SK-N-MC (cell line): ENCODE data around the gene TRIML1.

ENCODE experiments used
- FOXP2 ChIP-seq: optimal IDR thresholded peaks from 2 replicates; pipeline ENCODE3; 2011; ENCODE audit warnings: mild to moderate bottlenecking, moderate library complexity; ENCODE audit not compliant: insufficient read depth; ENCODE audit errors: extremely low read length, control extremely low read depth
- POLR2AphosphoS5 ChIP-seq: IDR thresholded peaks from 2 replicates; pipeline ENCODE4 v1.6.1; 2012; ENCODE audit warnings: mild to moderate bottlenecking, low read depth, low read length, borderline replicate concordance

DNA sequence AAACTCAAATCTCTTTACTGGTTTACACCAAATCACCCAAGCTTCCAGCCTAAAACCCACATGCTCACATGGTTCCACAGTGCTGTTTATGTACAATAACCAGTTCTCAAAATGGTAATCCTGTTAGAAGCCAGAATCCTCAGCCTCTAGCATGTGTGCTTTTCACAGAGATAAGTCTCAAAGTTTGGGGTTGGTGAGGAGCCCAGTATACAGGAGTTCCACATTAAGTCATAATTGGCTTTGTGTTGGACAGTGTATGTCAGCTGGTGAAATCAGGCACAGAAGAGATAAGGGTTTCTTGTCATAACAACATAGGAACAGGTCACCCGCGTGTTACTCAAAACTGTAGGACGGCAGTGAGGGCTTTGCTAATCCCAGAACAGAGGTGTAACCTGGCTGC is at the start of gene TRIML1:
- TF ChIP-seq POLR2AphosphoS5 (no peak), FOXP2 (no peak)
